Measurements from ENCODE around the gene UBXN6. TPM values are rescaled to one million over a fixed set of nuclear protein-coding genes. Genes with fewer than 3 reads are reported as not detected.

The UBXN6 gene
- total RNA-seq, 6 donors from 2014 or later: 48.1 to 186 (median 111) TPM

DNA sequence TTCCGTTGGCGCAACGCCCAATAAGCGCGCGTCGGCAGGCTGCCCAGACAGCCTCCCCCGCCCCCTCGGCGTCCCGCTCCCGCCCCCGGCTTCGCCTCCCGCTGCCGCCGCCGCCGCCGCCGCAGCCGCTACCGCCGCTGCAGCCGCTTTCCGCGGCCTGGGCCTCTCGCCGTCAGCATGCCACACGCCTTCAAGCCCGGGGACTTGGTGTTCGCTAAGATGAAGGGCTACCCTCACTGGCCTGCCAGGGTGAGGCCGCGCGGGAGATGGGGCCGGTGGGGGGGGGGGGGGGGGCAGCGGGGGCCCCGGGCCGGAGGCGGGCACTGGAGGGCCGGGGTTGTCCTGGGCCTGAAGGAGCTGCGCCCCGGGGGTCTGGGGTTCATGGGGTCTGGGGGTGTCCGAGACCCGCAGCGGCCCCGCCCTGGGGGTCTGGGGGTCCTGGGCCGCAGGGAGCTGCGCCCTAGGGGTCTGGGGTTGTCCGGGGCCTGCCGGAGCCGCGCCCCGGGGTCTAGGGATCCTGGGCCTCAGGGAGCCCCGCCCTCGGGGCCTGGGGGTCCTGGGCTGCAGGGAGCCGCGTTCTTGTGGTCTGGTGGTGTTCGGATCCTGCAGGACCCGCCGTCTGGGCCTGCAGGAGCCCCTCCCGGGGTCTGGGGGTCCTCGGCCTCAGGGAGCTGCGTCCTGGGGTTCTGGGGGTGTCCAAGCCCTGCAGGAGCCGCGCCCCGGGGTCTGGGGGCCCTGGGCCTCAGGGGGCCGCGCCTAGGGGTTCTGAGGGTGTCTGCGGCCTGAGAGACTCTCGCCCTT lies 14.8 kb upstream of the UBXN6 start, which contains the start of gene HDGFL2:
Gene HDGFL2, plus strand, starts transcription at position 124 of the 801 bp plus-strand sequence. Its CDS starts 54 bp downstream, at position 178.
- Histone ChIP-seq H3K27ac (peak within 1 kb of the TSS; percentile 87 to 94 (median 88)), H3K27me3 (no peaks in the 10 kb centered on the region), H3K36me3 (peaks cover 0 to 21% (median 16%) of the 10 kb centered on the region in 4 donors), H3K4me3 (peak within 1 kb of the TSS; percentile 76 to 99 (median 86)), H3K4me1 (peaks cover 20 to 30% (median 26%) of the 10 kb centered on the region in 4 donors), H3K9me3 (no peaks in the 10 kb centered on the region)
- DNase-seq (peak in 1 of 2 donors; percentile 99), ATAC-seq (ENCODE audit: low FRiP score in 2 of 2) (no peak)
- TF ChIP-seq EP300 (IDR thresholded peaks at IDR 0.05): no peak
- TF ChIP-seq POLR2AphosphoS5 (IDR thresholded peaks at IDR 0.05): no peak
- TF ChIP-seq POLR2A (IDR thresholded peaks at IDR 0.05): no peak
- TF ChIP-seq, protein P1, sequence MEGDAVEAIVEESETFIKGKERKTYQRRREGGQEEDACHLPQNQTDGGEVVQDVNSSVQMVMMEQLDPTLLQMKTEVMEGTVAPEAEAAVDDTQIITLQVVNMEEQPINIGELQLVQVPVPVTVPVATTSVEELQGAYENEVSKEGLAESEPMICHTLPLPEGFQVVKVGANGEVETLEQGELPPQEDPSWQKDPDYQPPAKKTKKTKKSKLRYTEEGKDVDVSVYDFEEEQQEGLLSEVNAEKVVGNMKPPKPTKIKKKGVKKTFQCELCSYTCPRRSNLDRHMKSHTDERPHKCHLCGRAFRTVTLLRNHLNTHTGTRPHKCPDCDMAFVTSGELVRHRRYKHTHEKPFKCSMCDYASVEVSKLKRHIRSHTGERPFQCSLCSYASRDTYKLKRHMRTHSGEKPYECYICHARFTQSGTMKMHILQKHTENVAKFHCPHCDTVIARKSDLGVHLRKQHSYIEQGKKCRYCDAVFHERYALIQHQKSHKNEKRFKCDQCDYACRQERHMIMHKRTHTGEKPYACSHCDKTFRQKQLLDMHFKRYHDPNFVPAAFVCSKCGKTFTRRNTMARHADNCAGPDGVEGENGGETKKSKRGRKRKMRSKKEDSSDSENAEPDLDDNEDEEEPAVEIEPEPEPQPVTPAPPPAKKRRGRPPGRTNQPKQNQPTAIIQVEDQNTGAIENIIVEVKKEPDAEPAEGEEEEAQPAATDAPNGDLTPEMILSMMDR (IDR thresholded peaks at IDR 0.05): no peak
- WGBS, 2 donors: 0% methylated on average over 7 to 23 of the region's 71 CpGs

DNA sequence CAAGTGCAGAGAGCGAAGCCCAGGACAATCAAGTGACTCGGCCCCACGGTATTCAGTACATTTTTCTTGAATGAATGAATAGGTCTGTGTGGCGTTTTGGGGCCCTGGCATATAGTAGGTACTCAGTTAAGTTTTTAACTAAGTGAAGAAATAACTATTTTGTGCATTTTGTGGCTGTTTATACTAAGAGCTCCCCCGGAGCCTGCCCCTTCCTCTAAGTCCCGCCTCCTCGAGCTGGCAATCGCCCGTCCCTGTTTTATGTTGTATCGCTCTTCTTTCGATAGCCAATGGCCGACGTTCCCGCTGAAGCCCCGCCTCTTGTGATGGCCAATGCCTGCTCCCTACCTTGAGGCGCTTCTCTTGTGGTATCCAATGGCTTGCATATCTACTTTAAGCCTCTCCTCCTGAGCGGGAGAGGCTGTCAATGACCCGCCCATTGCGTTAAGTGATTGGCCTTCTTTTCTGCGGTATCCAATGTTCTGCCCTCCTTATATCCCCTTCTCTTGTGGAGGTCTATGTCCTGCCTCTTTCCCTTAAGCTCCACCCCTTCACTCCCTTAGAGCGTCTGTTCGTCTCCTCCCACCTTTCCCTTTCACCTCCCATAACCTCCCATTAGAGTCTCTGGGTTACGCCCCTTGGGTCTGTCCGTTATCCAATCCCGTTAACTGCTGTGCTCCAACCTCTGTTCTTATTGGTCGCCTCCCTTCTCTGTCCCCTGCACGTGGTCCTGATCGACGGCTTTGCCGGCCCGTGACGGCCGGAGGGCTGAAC lies 14.0 kb upstream of the UBXN6 start:
- TF ChIP-seq, protein P1 (IDR thresholded peaks at IDR 0.05): no peak
- TF ChIP-seq EP300 (IDR thresholded peaks at IDR 0.05) (no peak), POLR2A (IDR thresholded peaks at IDR 0.05) (peak in 3 of 4 donors; percentile 43 to 81 (median 71)), POLR2AphosphoS5 (IDR thresholded peaks at IDR 0.05) (peak; percentile 11 to 61)
- peak in 1 of 2 donors; percentile 99 for DNase-seq
- peak; percentile 96 to 99 for ATAC-seq (ENCODE audit: low FRiP score in 2 of 2)
- Histone ChIP-seq H3K36me3 (peaks cover 0 to 14% (median 8%) of the 10 kb centered on the region in 4 donors), H3K9me3 (no peaks in the 10 kb centered on the region), H3K27ac (peak overlapping the region; percentile 87 to 94 (median 88)), H3K4me1 (peaks cover 20 to 30% (median 26%) of the 10 kb centered on the region in 4 donors), H3K4me3 (peak overlapping the region; percentile 55 to 99 (median 85)), H3K27me3 (no peaks in the 10 kb centered on the region)
- WGBS, 2 donors: 0 to 1% methylated on average over 32 to 33 of the region's 33 CpGs

DNA sequence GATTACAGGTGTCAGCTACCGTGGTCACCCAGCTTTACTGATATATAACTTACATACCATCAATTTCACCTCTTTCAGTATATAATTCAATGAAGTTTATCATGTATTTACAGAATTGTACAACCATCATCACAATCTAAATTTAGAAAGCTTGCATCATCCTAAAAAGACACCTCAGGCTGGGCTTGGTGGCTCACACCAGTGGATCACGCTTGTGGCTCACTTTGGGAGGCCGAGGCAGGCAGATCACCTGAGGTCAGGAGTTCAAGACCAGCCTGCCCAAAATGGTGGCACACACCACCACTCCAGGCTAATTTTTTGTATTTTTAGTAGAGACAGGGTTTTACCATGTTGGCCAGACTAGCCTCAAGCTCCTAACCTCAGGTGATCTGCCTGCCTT lies 10.2 kb upstream of the UBXN6 start:
- DNase-seq (no peak), ATAC-seq (ENCODE audit: low FRiP score in 2 of 2) (no peak)
- TF ChIP-seq POLR2A (IDR thresholded peaks at IDR 0.05): no peak
- TF ChIP-seq, protein P1 (IDR thresholded peaks at IDR 0.05): no peak
- no peak for TF ChIP-seq EP300 (IDR thresholded peaks at IDR 0.05)
- TF ChIP-seq POLR2AphosphoS5 (IDR thresholded peaks at IDR 0.05): no peak
- WGBS, 2 donors: 86 to 91% methylated on average over 3 of the region's 3 CpGs
- H3K9me3 ChIP-seq: no peaks in the 10 kb centered on the region
- H3K4me1 ChIP-seq: peaks cover 3 to 10% (median 5%) of the 10 kb centered on the region in 4 donors
- no peak overlapping the region for H3K27ac ChIP-seq
- H3K36me3 ChIP-seq: no peaks in the 10 kb centered on the region
- H3K27me3 ChIP-seq: no peaks in the 10 kb centered on the region
- no peak overlapping the region for H3K4me3 ChIP-seq

DNA sequence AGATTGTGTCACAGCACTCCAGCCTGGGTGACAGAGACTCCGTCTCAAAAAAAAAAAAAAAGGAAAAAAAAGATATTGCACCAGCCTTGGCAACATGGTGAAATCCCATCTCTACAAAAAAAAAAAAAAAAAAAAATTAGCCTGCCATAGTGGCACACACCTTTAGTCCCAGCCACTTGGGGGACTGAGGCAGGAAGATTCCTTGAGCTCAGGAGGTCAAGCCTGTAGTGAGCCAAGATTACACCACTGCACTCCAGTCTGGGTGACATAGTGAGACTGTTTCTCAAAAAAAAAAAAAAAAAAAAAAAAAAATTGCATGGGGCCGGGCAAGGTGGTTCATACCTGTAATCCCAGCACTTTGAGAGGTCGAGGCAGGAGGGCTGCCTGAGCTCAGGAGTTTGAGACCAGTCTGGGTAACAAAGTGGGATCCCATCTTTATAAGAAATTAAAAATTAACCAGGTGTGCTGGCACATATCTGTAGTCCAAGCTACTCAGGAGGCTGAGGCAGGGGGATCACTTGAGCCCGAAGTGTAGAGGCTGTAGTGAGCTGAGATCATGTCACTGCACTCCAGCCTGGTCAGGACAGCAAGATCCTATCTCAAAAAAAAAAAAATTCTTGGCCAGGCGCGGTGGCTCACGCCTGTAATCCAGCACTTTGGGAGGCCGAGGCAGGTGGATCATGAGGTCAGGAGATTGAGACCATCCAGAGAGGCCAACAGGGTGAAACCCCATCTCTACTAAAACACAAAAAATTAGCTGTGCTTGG lies 7.4 kb upstream of the UBXN6 start:
- Histone ChIP-seq H3K36me3 (no peaks in the 10 kb centered on the region), H3K27ac (no peak overlapping the region), H3K4me1 (no peaks in the 10 kb centered on the region), H3K9me3 (no peaks in the 10 kb centered on the region), H3K4me3 (no peak overlapping the region), H3K27me3 (no peaks in the 10 kb centered on the region)
- ATAC-seq (ENCODE audit: low FRiP score in 2 of 2) (no peak), DNase-seq (no peak)
- TF ChIP-seq, protein P1 (IDR thresholded peaks at IDR 0.05): no peak
- TF ChIP-seq EP300 (IDR thresholded peaks at IDR 0.05): no peak
- no peak for TF ChIP-seq POLR2A (IDR thresholded peaks at IDR 0.05)
- TF ChIP-seq POLR2AphosphoS5 (IDR thresholded peaks at IDR 0.05): no peak
- 80 to 86% methylated on average over 8 of the region's 8 CpGs for WGBS, 2 donors
